Thyroid gland (tissue), 4 donors: Measurements from ENCODE around the gene NUAK2. TPM values are rescaled to one million over a fixed set of nuclear protein-coding genes. Genes with fewer than 3 reads are reported as not detected.
A peak's percentile ranks its signal among the peaks of the same experiment; 100 is the strongest.

Experiments
- DNase-seq, 2 donors: peaks; one replicate each; pipeline ENCODE4 v3.0.0-alpha.2; 2019
- H3K27ac ChIP-seq, 3 donors: fragments of 200-600 bp; sonication (generic); 1 replicate in 2 of 3; 2 replicates in 1 of 3; pipeline ENCODE4 v1.5.1; 2016 to 2019; ENCODE audit warnings: mild to moderate bottlenecking in 1 of 3, moderate library complexity in 1 of 3
- H3K27me3 ChIP-seq: fragments of 200-600 bp; sonication (generic); one replicate; pipeline ENCODE4 v1.5.1; 2019
- H3K36me3 ChIP-seq, 2 donors: fragments of 200-600 bp; sonication (generic); one replicate each; pipeline ENCODE4 v1.5.1; 2016 to 2019
- H3K4me1 ChIP-seq, 2 donors: fragments of 200-600 bp; sonication (generic); one replicate each; pipeline ENCODE4 v1.5.1; 2017 to 2019
- H3K4me3 ChIP-seq, 3 donors: fragments of 200-600 bp; sonication (generic); replicated peaks in 1 of 3; 1 replicate in 2 of 3; 2 replicates in 1 of 3; pipeline ENCODE4 v1.5.1; 2016; ENCODE audit warnings: mild to moderate bottlenecking in 1 of 3
- H3K9me3 ChIP-seq: fragments of 200-600 bp; sonication (generic); one replicate; pipeline ENCODE4 v1.5.1; 2017
- POLR2A ChIP-seq, 2 donors: fragments of 450-650 bp; IDR thresholded peaks; one replicate each; pipeline ENCODE4 v1.6.1; 2017; ENCODE audit warnings: antibody characterized with exemption in 2 of 2, mild to moderate bottlenecking in 2 of 2, moderate library complexity in 1 of 2
- WGBS, 2 donors: methylation state at CpG; one replicate each; pipeline ENCODE4 v1.1.5; 2017; 5-methylcytosine and 5-hydroxymethylcytosine counted together
- intact Hi-C: fragments of 100-400 bp; cut with DNase I; formaldehyde crosslinking; loops from one replicate; pipeline ENCODE4 v1.15.1; 2023
- total RNA-seq, 4 donors: library from RNA; depleted of rRNA; stranded (reverse); fragments of >200 nt; gene quantifications; one replicate each; pipeline ENCODE4 v1.2.3, GENCODE V29; 2016
- TF ChIP-seq, protein P1 (sequence below), 6 experiments: fragments of 200-600 bp in 3 of 6; fragments of 450-650 bp in 3 of 6; sonication (generic) in 3 of 6; IDR thresholded peaks; one replicate each; pipeline ENCODE4 v1.5.1; 2016 to 2019; ENCODE audit warnings: antibody characterized with exemption in 6 of 6, mild to moderate bottlenecking in 2 of 6, inconsistent platforms in 1 of 6, moderate library complexity in 1 of 6

Gene NUAK2
- total RNA-seq, 4 donors from 2014 or later: 16.8 to 41.0 (median 26.8) TPM

DNA sequence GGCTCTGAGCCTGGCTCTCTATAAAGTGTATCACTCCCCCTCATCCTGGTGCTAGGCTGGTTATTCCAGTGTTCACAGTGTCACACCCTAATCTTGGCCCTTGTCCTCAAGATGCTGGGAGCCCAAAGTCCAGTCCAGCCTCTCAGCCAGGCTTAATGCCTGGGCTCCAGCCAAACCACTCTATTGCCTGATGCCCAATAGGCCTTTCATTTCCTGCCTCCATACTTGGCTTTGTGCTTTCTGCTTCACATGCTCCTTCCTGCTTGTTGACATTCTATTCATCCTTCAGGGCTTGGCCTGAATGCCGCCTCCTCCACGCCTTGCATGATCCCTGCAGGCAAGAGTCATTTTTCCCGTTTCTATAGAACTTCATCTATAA, 33.5 kb upstream of the NUAK2 start:
- Histone ChIP-seq H3K4me3 (no peak overlapping the region), H3K36me3 (no peaks in the 10 kb centered on the region), H3K27ac (peak overlapping the region in 1 of 3 donors; percentile 15), H3K27me3 (no peaks in the 10 kb centered on the region), H3K9me3 (no peaks in the 10 kb centered on the region), H3K4me1 (peaks cover 8 to 11% of the 10 kb centered on the region in 2 donors)
- TF ChIP-seq, protein P1, sequence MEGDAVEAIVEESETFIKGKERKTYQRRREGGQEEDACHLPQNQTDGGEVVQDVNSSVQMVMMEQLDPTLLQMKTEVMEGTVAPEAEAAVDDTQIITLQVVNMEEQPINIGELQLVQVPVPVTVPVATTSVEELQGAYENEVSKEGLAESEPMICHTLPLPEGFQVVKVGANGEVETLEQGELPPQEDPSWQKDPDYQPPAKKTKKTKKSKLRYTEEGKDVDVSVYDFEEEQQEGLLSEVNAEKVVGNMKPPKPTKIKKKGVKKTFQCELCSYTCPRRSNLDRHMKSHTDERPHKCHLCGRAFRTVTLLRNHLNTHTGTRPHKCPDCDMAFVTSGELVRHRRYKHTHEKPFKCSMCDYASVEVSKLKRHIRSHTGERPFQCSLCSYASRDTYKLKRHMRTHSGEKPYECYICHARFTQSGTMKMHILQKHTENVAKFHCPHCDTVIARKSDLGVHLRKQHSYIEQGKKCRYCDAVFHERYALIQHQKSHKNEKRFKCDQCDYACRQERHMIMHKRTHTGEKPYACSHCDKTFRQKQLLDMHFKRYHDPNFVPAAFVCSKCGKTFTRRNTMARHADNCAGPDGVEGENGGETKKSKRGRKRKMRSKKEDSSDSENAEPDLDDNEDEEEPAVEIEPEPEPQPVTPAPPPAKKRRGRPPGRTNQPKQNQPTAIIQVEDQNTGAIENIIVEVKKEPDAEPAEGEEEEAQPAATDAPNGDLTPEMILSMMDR (IDR thresholded peaks at IDR 0.05): no peak
- no peak for TF ChIP-seq POLR2A (IDR thresholded peaks at IDR 0.05)
- peak; percentile 60 to 79 for DNase-seq
- 65 to 72% methylated on average over 3 of the region's 3 CpGs for WGBS, 2 donors
- intact Hi-C loops: no loop called here

GRCh38 chr1:205354259-205355074, 32.9 kb upstream of the NUAK2 start:
- H3K4me3 ChIP-seq: no peak overlapping the region
- no peaks in the 10 kb centered on the region for H3K27me3 ChIP-seq
- no peaks in the 10 kb centered on the region for H3K36me3 ChIP-seq
- no peak for TF ChIP-seq POLR2A (IDR thresholded peaks at IDR 0.05)
- TF ChIP-seq, protein P1 (IDR thresholded peaks at IDR 0.05): peak; percentile 75 to 88 (median 80)
- H3K27ac ChIP-seq: peak overlapping the region in 1 of 3 donors; percentile 15
- WGBS, 2 donors: 27 to 50% methylated on average over 5 of the region's 5 CpGs
- H3K9me3 ChIP-seq: no peaks in the 10 kb centered on the region
- intact Hi-C loops: loop anchor here (5.0 kb wide), 1 partner anchor 133 kb away; no protein-coding TSS in a partner anchor
- H3K4me1 ChIP-seq: peaks cover 8 to 11% of the 10 kb centered on the region in 2 donors
- peak; percentile 66 to 67 for DNase-seq

DNA sequence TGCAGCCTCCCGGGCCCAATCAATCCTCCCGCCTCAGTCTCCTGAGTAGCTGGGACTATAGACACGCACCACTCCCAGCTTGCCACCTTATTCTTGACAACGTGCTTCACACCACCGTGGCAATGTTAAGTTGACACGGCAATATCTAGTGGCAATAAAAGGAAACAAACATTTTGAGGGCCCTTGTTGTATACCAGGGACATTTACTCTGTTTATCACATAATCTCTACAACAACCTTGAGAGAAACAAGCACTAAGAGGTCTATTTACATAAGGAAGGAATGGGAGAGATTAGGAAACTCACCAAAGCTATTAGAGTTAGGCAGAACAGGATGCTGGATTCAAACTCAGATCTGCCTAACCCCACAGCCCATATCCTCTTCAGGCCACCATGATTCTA, 32.1 kb upstream of the NUAK2 start:
- no peak overlapping the region for H3K27ac ChIP-seq
- intact Hi-C loops: loop anchor here (5.0 kb wide), 1 partner anchor 134 kb away; no protein-coding TSS in a partner anchor
- no peak for DNase-seq
- 89% methylated on average over 6 of the region's 6 CpGs for WGBS, 2 donors
- no peaks in the 10 kb centered on the region for H3K36me3 ChIP-seq
- no peak overlapping the region for H3K4me3 ChIP-seq
- no peaks in the 10 kb centered on the region for H3K27me3 ChIP-seq
- TF ChIP-seq POLR2A (IDR thresholded peaks at IDR 0.05): no peak
- TF ChIP-seq, protein P1 (IDR thresholded peaks at IDR 0.05): no peak
- H3K9me3 ChIP-seq: no peaks in the 10 kb centered on the region
- H3K4me1 ChIP-seq: peaks cover 8 to 11% of the 10 kb centered on the region in 2 donors

DNA sequence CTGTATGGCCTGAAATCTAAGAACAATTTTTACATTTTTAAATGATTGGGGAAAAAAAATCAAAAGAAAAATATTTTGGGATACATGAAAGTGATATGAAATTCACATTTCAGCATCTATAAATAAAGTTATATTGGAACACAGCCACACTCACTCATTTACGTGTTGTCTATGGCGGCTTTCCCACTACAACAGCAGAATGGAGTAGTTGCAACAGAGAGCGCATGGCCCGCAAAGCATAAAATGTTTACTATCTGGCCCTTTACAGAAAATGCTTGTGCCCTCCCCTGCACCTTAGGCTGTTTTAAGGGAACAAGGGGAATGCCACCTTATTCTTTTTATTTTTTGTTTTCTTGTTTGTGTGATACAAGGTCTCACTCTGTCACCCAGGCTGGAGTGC, 31.6 kb upstream of the NUAK2 start:
- WGBS, 2 donors: 91 to 92% methylated on average over 4 of the region's 4 CpGs
- Histone ChIP-seq H3K4me1 (peaks cover 8 to 11% of the 10 kb centered on the region in 2 donors), H3K4me3 (no peak overlapping the region), H3K36me3 (no peaks in the 10 kb centered on the region), H3K27me3 (no peaks in the 10 kb centered on the region), H3K9me3 (no peaks in the 10 kb centered on the region), H3K27ac (no peak overlapping the region)
- no peak for DNase-seq
- no peak for TF ChIP-seq POLR2A (IDR thresholded peaks at IDR 0.05)
- TF ChIP-seq, protein P1 (IDR thresholded peaks at IDR 0.05): no peak
- intact Hi-C loops: loop anchor here (5.0 kb wide), 1 partner anchor 134 kb away; no protein-coding TSS in a partner anchor
